Stimulated activated CD8-positive, alpha-beta memory T cell treated with anti-CD3 and anti-CD28 coated beads, Interleukin-4, amount 100 ng/mL, for 24 hours (primary cell): ENCODE results near the gene DTWD2.
"Not testable (repeated sequence)": the region's sequence is repeated elsewhere in the genome, so short reads cannot be mapped to it uniquely, and the experiment has no call there.

ENCODE experiments used
- DNase-seq: peaks from one replicate; pipeline ENCODE4 v3.0.0-alpha.2; 2020; ENCODE audit warnings: low read depth

The DTWD2 gene

DNA sequence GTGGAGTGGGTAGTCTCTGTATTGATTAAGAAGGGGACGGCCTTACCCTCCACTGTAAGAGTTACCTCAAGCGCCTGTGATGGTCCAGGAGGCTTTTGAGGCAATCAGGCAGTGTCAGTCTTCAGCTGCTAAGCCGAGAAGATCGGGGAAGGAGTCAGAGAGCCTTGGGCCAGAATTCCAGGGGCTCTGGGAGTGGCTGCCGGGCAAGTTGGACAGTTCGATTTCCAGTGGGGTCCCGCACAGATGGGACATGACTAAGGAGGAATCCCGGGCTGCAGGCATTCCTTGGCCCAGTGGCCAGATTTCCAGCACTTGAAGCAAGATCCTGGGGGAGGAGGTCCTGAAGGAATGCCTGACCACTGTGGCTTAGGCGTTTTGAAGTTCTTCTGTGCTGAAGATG, 38.0 kb downstream of the DTWD2 start:
- not testable (repeated sequence) for DNase-seq

- DNase-seq, result no peak
Measured at GRCh38 chr5:118946138-118946800, 42.1 kb downstream of the DTWD2 start.

DNA sequence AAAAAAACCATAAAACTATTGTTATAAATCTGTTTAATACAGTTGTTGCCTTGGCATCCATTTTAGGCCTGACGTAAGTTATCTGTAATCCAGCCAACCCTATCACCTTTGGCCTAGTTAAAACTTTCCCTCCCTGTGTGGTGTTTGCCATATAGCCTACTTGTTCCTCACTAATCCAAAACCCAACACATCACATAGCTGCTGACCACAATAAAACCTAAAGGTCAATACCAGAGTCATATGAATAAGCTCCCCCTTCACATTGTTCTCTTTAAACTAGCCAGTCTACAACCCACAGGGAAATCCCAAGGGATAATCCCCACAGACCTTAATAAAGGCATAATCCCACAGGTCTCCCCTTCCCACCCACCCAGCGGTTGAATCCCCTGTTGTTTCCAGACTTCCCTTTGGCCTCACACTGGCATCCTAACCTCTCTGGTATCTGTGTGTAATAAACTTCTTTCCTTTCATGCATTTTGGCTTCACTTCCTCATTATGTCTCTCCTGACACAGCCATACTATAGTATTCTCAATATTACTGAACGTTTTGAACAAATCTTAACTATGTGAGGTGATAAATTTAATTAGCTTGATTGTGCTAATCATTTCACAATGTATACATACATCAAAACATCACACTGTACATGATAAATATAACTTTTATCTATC, 50.8 kb downstream of the DTWD2 start:
- DNase-seq, result no peak

DNA sequence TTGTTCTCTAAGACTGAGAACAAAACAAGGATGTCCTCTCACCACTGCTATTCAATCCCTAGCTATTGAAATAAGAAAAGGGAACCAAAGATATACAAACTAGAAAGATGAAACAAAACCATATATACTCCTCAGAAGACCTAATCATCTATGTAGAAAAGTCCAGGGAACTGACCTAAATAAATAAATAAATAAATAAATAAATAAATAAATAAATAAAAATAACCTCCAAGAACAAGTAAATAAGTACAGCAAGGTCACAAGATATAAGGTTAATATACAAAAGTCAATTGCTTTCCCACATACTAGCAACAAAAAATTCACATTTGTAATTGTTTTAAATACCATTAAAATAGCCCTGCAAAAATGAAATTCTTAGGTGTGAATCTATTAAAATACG, 54.6 kb downstream of the DTWD2 start:
- DNase-seq, result no peak

DNA sequence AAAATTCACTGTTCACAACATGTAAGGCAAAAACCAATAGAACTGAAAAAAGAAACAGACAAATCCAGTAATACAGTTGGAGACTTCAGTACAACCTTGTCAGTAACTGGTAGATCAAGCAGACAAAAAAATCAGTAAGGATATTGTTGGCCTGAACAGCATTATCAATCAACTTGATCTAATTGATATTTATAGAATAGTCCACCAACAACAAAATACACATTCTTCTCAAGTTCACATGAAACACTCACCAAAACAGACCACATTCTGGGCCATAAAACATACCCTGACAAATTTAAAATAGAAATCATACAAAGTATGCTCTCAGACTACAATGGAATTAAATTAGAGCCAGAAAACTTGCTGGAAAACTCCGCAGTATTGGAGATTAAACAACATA, 56.8 kb downstream of the DTWD2 start:
- DNase-seq, result no peak

DNA sequence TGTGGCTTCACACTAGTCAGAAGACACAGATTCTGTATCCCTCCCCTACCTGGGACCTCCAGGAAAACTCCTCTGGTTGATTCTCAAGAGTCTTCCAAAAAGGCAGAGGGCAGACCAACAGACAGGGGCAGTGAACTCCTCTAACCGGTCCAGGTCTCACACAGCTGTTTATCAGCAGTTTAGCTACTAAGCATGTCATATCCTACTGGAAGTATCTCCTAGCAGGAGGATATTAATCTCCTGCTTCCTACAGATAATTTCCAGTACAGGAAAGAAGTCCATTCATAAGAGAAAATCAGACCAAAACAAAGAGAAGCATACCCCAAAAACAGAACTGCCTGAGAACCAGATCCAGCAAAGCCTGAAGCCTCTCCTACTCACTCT, 64.3 kb downstream of the DTWD2 start:
- no peak for DNase-seq

DNA sequence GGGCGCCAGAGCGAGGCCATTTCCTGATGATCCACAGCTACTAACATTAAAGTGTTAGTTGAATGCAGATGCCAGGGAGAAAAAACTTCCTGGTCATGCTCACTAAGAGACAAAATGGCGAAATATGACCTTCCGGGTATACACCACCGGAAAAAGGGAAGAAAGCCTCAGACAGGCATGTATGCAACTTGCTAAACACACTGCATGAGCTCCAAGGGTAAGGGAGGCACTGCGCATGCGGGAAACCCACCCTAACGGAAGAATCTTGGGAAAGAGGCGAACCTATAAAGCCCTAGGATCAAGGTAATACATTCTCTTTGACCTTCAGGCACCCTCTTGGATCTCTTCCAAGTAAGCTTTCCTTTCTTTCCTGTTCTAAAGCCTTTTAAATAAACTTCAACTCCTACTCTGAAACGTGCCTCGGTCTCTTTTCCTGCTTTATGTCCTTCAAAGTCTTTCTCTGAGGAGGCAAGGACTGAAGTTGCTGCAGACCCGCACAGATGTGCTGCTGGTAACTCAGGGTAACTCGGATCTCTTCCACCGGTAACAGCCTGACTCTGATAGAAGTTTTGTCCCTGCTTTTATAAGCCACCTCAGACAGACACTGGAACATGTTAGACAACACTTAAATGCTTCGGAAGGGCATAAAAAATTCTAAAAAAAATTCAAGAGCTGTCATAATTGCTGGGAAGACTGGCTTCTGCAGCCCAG, 64.9 kb downstream of the DTWD2 start:
- DNase-seq, result no peak

- DNase-seq, result no peak
Measured at GRCh38 chr5:118921866-118922265, 66.5 kb downstream of the DTWD2 start.

DNA sequence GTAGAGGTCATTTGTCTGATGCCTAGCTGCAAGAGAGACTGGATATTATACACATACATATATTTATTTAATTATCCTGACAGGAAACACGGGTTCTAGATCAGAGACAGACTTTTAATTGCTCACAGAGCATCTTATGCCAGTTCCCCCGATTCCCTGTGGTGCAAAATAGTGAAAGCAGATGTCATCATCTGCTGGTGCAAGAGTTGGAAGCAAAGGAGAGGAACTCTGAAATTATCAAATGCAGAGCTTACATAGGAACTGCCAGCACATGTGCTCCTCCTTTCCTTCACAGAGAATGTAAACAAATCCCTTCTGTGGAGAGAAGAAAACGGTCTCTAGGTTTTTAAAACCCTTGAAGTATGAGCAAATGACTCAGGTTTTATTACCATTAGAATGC, 69.3 kb downstream of the DTWD2 start:
- no peak for DNase-seq

DNA sequence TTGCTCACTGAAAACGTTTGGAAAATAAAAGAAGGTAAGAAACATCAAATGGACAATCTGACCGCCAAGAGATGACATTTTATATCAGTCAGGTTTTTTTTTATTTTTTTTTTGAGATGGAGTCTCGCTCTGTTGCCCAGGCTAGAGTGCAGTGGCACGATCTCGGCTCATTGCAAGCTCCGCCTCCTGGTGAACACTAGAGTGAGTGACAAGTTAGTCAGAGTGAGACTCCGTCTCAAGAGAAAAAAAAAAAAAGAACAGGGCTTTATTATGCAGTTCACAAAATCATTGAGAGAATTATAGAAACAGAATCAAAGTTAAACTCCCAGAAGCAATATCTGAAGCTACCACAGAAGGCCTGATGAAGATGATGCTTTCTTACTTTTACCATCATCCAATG, 70.1 kb downstream of the DTWD2 start:
- no peak for DNase-seq

- not testable (repeated sequence) for DNase-seq
Measured at GRCh38 chr5:118907536-118907935, 80.8 kb downstream of the DTWD2 start.

- DNase-seq, result no peak
Measured at GRCh38 chr5:118906947-118907346, 81.4 kb downstream of the DTWD2 start.

DNA sequence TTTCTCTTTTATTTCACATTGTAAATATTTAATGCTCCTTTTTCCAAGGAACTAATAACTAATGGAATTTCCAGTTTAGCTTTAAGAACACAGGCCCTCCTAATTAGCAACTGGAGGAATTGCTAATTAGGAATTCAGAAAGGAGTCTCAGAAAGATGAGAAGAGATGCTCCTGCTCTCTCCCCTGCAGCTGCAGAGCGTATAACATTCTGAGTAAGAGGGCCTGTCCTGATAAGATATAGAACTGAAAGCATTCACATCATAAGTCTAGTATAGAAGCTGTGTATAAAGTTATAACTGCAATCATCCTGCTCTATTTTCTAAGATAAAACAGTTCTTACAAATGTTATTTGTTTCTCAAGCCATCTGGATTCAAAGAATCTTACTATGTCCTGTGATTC, 83.2 kb downstream of the DTWD2 start:
- DNase-seq, result no peak

DNA sequence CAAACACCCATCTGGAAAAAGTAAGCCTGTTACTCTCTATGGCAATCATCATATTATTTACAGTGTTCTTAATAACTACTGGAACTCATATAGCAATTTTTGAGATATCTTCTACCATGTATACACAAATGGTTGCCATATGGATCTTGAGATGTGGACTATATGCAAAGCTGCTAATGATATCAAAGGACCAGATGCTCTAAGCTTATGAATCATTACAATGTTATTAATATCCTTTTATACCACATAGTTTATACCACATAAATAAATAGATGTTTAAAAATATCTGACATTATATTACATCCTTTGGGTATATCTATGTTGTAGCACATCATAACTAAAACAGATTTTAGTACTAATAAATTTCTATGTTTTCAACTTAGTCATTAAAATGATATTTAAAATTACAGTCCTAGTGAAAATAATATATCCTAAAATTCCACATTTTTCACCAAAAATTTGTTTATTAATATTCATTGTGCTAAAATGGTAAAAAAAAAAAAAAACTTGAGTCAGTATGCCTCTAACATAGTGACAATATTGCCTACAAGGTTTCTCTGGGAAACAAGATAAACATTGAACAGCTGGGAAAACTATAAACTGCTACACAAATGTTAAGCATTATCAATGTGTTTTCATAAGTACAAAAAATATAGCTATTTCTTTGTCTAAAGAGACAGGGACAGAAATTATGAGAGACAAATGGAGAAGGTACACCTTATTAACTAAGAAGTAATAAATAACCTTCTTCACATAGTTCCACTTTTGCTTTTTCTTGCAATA, 85.5 kb downstream of the DTWD2 start:
- no peak for DNase-seq

DNA sequence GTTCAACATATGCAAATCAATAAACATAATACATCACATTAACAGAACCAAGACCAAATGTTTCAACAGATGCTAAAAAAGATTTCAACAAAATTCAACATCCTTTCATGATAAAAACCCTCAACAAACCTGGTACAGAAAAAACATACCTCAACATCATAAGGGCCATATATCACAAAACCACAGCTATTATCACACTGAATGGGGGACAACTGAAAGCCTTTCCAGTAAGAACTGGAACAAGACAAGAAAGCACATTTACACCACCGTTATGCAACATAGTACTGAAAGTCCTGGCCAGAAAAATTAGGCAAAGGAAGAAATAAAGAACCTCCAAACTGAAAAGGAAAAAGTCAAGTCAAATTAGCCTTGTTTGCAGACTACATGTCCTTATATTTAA, 93.6 kb downstream of the DTWD2 start:
- no peak for DNase-seq

DNA sequence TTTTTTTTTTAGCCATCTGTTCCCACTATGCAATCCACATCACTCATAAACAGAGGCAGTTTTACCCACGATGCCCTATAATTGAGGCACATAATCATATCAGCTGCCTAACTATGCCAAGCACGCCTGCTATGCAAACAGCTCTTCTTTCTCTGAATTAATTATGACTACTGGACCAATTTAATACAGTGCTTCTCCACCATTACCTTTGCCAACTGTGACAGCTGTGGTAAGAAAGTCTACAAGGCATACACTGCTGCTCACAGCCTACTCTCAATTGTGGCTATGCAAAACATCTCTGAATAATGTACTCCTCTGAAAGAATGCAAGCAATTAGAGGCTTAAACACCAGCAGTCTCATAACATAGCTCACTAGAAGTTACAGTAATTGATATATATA, 97.1 kb downstream of the DTWD2 start:
- DNase-seq, result no peak

- DNase-seq, result no peak
Measured at GRCh38 chr5:118889165-118889564, 99.2 kb downstream of the DTWD2 start.

DNA sequence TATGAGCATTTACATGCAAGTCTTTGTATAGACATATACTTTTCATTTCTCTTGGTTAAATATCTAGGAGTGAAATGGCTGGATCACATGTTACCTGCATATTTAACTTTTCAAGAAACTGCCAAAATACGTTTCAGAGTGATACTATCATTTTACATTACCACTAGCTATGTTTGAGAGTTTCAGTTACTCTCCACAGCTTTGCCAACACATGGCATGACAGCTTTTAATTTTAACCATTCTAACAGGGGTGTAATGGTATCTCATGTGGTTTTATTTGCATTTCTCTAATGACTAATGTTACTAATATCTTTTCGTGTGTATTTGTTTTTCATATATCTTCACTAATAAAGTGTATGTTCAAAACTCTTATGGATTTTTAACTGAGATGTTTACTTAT, 99.8 kb downstream of the DTWD2 start:
- DNase-seq, result no peak

GRCh38 chr5:118883362-118883761, 105.0 kb downstream of the DTWD2 start:
- no peak for DNase-seq

GRCh38 chr5:118882666-118883065, 105.7 kb downstream of the DTWD2 start:
- DNase-seq, result no peak

DNA sequence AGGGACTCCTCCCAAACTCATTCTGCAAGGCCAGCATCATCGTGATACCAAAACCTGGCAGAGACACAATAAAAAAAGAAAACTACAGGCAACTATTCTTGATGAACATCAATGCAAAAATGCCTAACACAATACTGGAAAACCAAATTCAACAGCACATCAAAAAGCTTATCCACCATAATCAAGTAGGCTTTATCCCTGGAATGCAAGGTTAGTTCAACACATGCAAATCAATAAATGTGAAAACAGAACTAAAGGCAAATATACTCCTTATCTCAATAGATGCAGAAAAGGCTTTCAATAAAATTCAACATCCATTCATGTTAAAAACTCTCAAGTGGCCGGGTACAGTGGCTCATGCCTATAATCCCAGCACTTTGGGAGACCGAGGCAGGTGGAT, 111.5 kb downstream of the DTWD2 start:
- DNase-seq, result not testable (repeated sequence)

- no peak for DNase-seq
Measured at GRCh38 chr5:118875131-118875530, 113.2 kb downstream of the DTWD2 start.

- no peak for DNase-seq
Measured at GRCh38 chr5:118873417-118873816, 114.9 kb downstream of the DTWD2 start.
